LoVo (cell line): Measurements from ENCODE around the gene ACSM6.

Experiments used
- DNase-seq: peaks from one replicate; pipeline ENCODE4 v3.0.0-alpha.2; 2016; ENCODE audit warnings: low spot score

Gene ACSM6

GRCh38 chr10:95245425-95246055 is 51.5 kb downstream of the ACSM6 start:
- DNase-seq = no peak

DNA sequence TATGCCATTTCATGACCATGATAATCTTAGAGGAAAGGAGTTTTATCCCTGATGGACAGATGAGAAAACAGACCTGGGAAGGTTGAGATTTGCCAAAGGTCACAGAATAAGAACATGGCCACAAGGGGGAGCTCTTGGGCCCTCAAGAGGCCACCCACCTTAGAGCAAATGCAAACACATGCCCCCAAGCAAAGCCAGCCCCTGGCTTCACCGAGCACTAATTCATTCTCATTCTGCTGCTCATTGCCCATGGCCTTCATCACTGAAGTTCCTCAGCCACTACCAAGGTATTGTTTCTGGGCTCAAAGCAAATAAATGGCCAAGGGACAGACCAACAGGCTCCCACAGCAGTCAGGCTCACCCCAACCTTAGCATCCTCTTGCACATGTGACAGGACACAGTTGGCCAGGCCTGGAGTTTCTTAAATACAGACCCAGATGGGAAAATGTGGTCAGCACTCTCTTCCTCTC is 52.6 kb downstream of the ACSM6 start:
- DNase-seq = peak; percentile 66

DNA sequence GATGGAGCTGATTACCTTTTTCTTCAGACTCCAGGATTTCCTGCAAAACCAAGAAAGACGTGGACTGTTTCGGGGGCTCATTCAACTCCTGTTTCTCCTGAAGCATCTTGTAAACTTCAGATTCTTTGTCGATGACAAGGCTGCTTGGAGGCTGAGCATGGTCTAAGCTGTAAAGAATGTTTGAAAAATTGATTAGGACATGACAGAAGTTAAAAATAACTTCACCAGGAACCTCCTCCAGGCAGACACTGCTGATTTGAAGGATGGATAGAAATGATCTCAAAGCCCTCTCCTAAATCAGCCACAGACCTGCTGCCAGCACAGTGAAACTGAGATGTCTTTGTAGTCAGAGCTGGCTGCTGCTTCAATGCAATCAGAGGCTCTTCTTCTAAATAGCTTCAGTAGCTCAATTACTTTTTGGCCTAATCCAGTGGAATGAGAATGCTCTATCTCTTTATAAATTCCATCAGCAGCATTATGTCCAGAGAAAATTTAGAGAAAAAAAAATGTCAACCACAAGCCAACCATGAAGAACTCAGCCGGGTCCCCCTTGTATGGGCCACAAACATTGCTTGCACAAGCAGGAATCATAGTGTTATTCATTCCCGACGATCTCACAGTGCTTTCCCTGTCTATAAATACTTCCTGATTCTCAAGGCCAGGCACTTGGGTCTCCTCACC is 53.3 kb downstream of the ACSM6 start:
- DNase-seq = no peak

- DNase-seq = no peak
Measured at GRCh38 chr10:95247881-95248583, 54.0 kb downstream of the ACSM6 start.

GRCh38 chr10:95248989-95249388 is 55.0 kb downstream of the ACSM6 start:
- DNase-seq = no peak

DNA sequence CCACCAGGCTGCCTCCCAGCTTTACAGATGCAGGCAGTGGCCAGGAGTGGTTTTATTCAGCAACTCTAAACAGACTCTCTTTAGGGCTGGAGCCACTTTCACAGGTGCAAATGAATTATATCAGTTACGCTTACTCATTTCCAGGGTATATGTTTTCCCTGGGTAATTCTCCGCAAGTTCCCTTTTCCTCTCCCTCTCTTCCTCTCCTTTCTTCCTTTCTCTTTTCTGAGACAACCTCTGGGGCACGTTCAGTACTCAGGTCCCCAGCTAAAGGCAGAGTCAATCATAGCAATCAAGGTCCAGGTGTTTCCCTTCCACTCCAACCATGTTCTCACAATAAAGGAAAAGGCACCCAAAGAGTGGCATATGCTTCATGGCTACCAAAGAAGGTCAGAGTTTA is 55.4 kb downstream of the ACSM6 start:
- no peak for DNase-seq

GRCh38 chr10:95250856-95251255 is 56.8 kb downstream of the ACSM6 start:
- DNase-seq = no peak

GRCh38 chr10:95253007-95253406 is 59.0 kb downstream of the ACSM6 start:
- DNase-seq = no peak

- no peak for DNase-seq
Measured at GRCh38 chr10:95253686-95254085, 59.6 kb downstream of the ACSM6 start.

- DNase-seq = no peak
Measured at GRCh38 chr10:95254629-95255028, 60.6 kb downstream of the ACSM6 start.

GRCh38 chr10:95256268-95256667 is 62.2 kb downstream of the ACSM6 start:
- no peak for DNase-seq

DNA sequence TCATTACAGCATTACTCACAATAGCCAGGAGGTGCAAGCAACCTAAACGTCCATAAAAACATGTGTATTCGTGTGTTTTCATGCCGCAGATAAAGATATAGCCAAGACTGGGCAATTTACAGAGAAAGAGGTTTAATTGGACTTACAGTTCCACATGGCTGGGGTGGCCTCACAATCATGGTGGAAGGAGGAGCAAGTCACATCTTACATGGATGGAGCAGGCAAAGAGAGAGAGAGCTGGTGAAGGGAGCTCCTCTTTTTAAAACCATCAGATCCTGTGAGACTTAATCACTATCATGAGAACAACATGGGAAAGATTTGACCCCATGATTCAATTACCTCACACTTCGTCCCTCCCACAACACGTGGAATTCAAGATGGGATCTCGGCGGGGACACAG is 63.8 kb downstream of the ACSM6 start:
- no peak for DNase-seq

DNA sequence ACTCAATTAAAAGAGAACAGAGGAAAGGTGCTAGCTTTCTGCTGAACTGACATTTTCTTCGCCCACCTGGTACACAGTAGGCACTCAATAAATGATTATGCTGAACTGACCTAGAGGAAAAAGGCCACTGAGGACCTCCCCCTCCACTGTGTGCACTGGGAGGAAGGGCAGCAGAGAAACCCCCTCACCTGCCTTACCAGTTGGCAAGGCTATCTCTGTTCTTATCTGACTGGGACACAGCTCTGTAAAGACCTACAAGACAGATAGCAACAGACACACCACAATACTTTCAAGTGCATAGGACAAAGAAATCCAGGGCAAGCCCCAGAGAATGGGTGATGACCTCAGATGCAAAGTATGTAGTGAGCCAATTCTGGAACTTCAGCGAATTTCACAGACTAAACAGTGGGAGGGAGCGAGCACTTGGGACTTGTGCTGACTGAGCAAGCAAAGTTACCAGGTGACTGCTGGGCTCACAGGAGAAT is 66.4 kb downstream of the ACSM6 start:
- no peak for DNase-seq

- no peak for DNase-seq
Measured at GRCh38 chr10:95260909-95261552, 67.0 kb downstream of the ACSM6 start.

GRCh38 chr10:95261926-95262325 is 67.9 kb downstream of the ACSM6 start:
- no peak for DNase-seq

DNA sequence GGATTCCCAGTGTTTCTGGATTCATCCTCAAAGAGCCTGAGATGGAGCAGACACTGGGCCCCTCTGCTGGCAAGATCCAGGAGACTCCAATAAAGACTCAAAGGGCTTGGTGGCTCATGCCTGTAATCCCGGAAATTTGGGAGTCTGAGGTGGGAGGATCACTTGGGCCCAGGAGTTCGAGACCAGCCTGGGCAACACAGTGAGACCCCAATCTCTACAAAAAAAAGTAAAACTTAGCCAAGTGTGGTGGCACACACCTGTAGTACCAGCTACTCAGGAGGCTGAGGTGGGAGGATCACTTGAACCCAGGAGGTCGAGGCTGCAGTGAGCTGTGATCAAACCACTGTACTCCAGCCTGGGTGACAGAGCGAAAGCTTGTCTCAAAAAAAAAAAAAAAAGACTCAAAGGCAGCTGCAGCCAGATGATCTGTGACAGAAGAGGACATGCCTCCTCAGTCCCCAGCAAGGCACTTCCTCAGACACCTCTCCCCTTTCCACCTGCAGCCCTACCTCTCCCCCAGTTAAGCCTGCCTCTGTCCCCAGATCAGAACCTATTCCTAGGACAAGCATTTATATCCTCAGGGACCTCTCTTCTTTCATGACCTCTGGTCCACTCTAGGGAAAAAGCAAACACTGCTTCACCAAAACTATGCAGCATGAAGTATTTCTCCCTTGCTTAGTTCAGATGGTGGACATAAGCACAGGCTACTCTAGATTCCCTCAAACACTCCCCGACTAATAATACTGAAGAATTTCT is 68.9 kb downstream of the ACSM6 start:
- DNase-seq = no peak

DNA sequence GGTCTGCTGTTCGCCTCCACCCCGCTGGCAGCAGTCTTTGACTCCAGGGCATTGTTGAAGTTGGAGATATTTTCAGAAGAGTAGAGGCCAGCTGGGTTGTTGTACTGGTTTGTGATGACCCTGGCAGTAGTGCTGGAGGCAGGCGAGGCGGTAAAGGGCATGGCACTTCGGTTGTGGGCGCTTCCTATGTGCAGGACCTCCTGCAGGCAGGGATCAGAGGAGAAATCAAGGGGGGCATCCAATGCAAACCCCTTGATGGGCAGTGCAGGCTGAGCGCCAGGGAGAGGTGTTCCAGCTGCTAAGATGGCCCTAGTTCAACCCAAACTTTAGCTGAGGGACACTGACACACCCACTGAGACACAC is 69.8 kb downstream of the ACSM6 start:
- no peak for DNase-seq

DNA sequence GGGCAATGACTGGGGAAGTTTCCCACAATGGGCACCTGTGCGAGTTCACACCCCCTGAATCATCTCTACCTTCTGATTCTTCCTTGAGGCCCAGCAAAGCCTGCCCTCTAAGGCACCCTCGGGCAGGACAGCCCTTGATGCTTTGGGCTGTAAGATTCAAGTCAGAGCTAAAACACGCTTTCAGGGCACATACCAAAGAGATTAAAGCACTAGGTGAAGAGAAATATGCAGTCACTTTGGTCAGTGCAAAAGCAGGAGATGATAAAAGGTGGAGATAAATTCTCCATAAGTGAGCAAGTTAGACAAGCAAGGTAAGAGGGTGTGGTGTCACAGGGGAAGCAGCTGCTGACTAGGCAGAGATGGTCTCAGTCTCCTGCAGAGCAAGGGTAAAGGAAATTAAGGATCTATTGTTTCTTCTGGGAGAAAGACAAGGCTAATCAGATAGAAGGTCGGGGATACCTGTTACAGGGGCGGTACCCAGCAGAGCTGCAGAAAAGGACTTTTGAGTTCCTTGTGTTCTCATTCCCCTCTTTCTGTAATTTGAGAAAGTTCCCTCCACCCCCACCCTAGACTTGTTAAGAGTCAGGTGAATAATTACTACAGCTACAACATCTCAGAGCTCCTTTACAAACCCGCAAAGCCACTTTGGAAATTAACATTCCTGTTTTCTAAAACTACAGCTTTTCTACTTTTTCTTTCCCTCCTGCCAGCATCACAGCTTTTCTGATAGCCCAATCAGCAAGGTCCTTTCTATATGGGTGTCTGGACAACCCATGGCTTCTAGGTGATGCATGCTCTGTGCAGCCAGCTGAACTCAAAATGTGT is 70.4 kb downstream of the ACSM6 start:
- DNase-seq = no peak

- no peak for DNase-seq
Measured at GRCh38 chr10:95265572-95265971, 71.5 kb downstream of the ACSM6 start.

DNA sequence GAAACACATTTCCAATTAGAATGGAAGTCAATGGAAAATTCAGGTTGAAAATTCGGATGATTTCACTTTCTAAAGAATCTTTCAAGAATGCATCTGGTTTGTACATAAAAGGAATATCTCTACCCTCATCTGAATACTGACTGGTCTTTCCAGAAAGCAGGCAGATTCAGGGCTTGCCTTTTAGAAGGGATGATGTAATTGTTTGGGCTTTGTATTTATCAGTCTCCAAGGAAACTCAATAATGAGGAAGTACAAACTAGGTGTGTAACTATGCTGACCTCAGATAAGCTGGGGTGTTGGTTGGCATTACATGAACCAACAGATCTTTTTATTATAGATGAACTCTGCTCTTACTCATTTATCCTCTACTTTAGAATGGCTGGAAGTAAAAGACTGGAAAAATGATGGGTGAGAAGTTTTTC is 72.6 kb downstream of the ACSM6 start:
- DNase-seq = peak; percentile 93

DNA sequence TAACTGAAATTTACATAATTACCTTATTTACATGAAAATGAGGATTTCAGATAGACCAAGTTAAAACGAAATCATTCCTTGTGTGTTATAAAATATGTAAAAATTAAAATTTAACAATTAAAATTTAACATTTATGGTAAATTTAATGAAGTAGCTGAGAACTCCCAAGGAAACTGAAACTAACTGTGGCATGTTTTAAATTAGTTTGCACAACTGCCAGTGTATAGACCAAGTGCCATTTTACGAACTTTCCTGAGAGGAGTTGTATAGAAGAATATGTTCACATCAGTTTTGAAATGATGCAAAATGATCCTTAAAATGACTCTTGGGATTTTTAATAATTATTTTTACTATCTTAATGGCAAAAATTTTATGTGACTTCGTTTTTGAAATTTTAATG is 73.2 kb downstream of the ACSM6 start:
- no peak for DNase-seq
